Tibial nerve (tissue), 3 donors: ENCODE data around the gene CTSV.
"Not testable (repeated sequence)": the region's sequence is repeated elsewhere in the genome, so short reads cannot be mapped to it uniquely, and the experiment has no call there.

ENCODE experiments used
- POLR2A ChIP-seq, 2 donors: fragments of 450-650 bp; IDR thresholded peaks; one replicate each; pipeline ENCODE4 v1.6.1; 2017; ENCODE audit warnings: antibody characterized with exemption in 2 of 2, mild to moderate bottlenecking in 2 of 2, moderate library complexity in 2 of 2
- TF ChIP-seq, protein P1 (sequence below), 5 experiments: fragments of 200-600 bp in 3 of 5; fragments of 450-650 bp in 2 of 5; sonication (generic) in 3 of 5; IDR thresholded peaks; one replicate each; pipeline ENCODE4 v1.5.1; 2016 to 2019; ENCODE audit warnings: antibody characterized with exemption in 5 of 5, mild to moderate bottlenecking in 3 of 5, moderate library complexity in 2 of 5

- TF ChIP-seq, protein P1, sequence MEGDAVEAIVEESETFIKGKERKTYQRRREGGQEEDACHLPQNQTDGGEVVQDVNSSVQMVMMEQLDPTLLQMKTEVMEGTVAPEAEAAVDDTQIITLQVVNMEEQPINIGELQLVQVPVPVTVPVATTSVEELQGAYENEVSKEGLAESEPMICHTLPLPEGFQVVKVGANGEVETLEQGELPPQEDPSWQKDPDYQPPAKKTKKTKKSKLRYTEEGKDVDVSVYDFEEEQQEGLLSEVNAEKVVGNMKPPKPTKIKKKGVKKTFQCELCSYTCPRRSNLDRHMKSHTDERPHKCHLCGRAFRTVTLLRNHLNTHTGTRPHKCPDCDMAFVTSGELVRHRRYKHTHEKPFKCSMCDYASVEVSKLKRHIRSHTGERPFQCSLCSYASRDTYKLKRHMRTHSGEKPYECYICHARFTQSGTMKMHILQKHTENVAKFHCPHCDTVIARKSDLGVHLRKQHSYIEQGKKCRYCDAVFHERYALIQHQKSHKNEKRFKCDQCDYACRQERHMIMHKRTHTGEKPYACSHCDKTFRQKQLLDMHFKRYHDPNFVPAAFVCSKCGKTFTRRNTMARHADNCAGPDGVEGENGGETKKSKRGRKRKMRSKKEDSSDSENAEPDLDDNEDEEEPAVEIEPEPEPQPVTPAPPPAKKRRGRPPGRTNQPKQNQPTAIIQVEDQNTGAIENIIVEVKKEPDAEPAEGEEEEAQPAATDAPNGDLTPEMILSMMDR (IDR thresholded peaks at IDR 0.05): not testable (repeated sequence)
- TF ChIP-seq POLR2A (IDR thresholded peaks at IDR 0.05): not testable (repeated sequence)
Observed at GRCh38 chr9:97070325-97070724, 31.4 kb upstream of the CTSV start.
